Measurements from ENCODE around the gene NCOA7. TPM values are rescaled to one million over a fixed set of nuclear protein-coding genes. Genes with fewer than 3 reads are reported as not detected.
A peak's percentile ranks its signal among the peaks of the same experiment; 100 is the strongest.

NCOA7 gene
- total RNA-seq, 3 donors from 2014 or later (not counting 1 experiment from before 2014, with no cell fraction given): 37.3 to 66.6 (median 56.8) TPM

DNA sequence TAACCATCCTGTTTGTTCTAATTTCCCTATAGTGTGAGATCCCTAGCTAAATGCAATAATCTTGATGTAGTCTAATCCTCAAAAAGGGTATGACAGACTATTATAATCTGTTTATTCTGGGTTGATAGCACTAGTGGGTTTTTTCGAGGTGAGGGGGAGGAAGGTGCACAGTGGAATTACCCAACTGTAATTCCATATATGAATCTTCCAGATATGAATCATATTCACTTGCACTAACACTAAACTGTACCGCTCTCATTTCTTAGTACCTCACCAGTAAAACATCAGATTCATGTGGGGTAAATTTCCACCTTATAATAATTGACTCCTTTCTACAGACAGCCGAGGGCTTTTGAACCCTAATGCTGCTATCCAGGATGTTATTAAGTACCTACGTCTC is 16.5 kb downstream of the NCOA7 start:
- ATAC-seq (no peak), DNase-seq (no peak)
- TF ChIP-seq, protein P1, sequence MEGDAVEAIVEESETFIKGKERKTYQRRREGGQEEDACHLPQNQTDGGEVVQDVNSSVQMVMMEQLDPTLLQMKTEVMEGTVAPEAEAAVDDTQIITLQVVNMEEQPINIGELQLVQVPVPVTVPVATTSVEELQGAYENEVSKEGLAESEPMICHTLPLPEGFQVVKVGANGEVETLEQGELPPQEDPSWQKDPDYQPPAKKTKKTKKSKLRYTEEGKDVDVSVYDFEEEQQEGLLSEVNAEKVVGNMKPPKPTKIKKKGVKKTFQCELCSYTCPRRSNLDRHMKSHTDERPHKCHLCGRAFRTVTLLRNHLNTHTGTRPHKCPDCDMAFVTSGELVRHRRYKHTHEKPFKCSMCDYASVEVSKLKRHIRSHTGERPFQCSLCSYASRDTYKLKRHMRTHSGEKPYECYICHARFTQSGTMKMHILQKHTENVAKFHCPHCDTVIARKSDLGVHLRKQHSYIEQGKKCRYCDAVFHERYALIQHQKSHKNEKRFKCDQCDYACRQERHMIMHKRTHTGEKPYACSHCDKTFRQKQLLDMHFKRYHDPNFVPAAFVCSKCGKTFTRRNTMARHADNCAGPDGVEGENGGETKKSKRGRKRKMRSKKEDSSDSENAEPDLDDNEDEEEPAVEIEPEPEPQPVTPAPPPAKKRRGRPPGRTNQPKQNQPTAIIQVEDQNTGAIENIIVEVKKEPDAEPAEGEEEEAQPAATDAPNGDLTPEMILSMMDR (IDR thresholded peaks at IDR 0.05): no peak
- Mint-ChIP-seq H3K27ac (peak overlapping the region; percentile 3 to 4), H3K4me1 (peaks cover 63 to 79% of the 10 kb centered on the region in 2 donors), H3K4me3 (no peak overlapping the region), H3K9me3 (no peaks in the 10 kb centered on the region), H3K36me3 (no peaks in the 10 kb centered on the region), H3K27me3 (ENCODE audit: low read depth in 2 of 2) (no peaks in the 10 kb centered on the region)
- 91% methylated on average over 1 of the region's 4 CpGs for WGBS (ENCODE audit: insufficient coverage)
- intact Hi-C loops (cut with micrococcal nuclease): no loop called here
- Histone ChIP-seq H3K4me1 (ENCODE audit: control insufficient read depth, insufficient read depth, low read length) (peaks cover 12% of the 10 kb centered on the region), H3K36me3 (ENCODE audit: control insufficient read depth, insufficient read depth, low read length) (peaks cover 3% of the 10 kb centered on the region), H3K4me3 (ENCODE audit: low read length) (no peak overlapping the region), H3K9me3 (ENCODE audit: control insufficient read depth, insufficient read depth, low read length) (no peaks in the 10 kb centered on the region), H3K27me3 (ENCODE audit: control insufficient read depth, insufficient read depth, low read length) (no peaks in the 10 kb centered on the region), H3K27ac (ENCODE audit: low read length) (no peak overlapping the region)

DNA sequence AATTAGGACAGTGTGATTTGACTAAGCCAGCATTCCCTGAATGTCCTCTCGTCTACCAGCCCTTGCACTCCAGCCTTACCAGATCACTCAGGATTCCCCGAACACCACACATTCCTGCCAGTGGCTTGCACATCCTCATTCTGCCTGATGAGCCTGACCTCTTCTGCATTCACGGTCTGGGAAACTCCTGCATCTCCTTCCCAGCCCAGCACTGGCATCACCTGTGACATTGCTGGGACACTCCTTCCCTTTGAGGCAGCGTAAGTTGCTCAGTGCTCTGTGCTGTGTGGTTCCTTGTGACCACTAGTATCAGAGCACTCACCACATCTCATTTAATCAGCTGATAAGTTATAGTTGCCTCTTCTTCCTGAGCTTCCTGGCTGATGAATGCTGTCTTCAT is 17.3 kb downstream of the NCOA7 start:
- Mint-ChIP-seq H3K27me3 (ENCODE audit: low read depth in 2 of 2) (no peaks in the 10 kb centered on the region), H3K9me3 (no peaks in the 10 kb centered on the region), H3K4me1 (peaks cover 63 to 79% of the 10 kb centered on the region in 2 donors), H3K36me3 (no peaks in the 10 kb centered on the region), H3K4me3 (no peak overlapping the region), H3K27ac (peak overlapping the region; percentile 3 to 77)
- Histone ChIP-seq H3K27me3 (ENCODE audit: control insufficient read depth, insufficient read depth, low read length) (no peaks in the 10 kb centered on the region), H3K9me3 (ENCODE audit: control insufficient read depth, insufficient read depth, low read length) (no peaks in the 10 kb centered on the region), H3K4me1 (ENCODE audit: control insufficient read depth, insufficient read depth, low read length) (peaks cover 12% of the 10 kb centered on the region), H3K4me3 (ENCODE audit: low read length) (no peak overlapping the region), H3K36me3 (ENCODE audit: control insufficient read depth, insufficient read depth, low read length) (peaks cover 3% of the 10 kb centered on the region), H3K27ac (ENCODE audit: low read length) (no peak overlapping the region)
- ATAC-seq (peak in 1 of 3 donors; percentile 50), DNase-seq (no peak)
- TF ChIP-seq, protein P1 (IDR thresholded peaks at IDR 0.05): no peak
- intact Hi-C loops (cut with micrococcal nuclease): no loop called here
- WGBS (ENCODE audit: insufficient coverage): 72% methylated on average over 4 of the region's 4 CpGs

DNA sequence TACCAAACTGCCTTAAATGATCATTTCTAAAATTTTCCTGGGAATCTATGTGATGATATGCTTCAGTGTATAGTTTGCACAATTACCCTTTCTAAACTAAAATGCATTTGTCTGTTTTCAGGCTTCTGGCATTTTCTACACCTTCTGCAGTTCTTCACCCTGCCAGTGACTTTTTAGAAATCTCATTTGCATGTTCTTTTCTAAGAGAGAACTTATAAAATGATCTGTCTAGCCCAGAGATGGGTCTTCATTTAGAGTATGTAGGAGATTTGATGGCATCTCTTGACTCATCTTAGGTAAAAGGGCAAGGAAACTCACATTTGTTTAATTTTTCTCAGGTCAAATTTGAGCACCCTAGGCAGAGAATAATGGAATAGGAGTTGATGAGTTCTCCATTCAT is 17.8 kb downstream of the NCOA7 start:
- Histone ChIP-seq H3K27me3 (ENCODE audit: control insufficient read depth, insufficient read depth, low read length) (no peaks in the 10 kb centered on the region), H3K9me3 (ENCODE audit: control insufficient read depth, insufficient read depth, low read length) (no peaks in the 10 kb centered on the region), H3K4me3 (ENCODE audit: low read length) (no peak overlapping the region), H3K36me3 (ENCODE audit: control insufficient read depth, insufficient read depth, low read length) (peaks cover 3% of the 10 kb centered on the region), H3K27ac (ENCODE audit: low read length) (no peak overlapping the region), H3K4me1 (ENCODE audit: control insufficient read depth, insufficient read depth, low read length) (peaks cover 12% of the 10 kb centered on the region)
- Mint-ChIP-seq H3K27ac (peak overlapping the region; percentile 3 to 77), H3K36me3 (no peaks in the 10 kb centered on the region), H3K4me1 (peaks cover 60 to 77% of the 10 kb centered on the region in 2 donors), H3K4me3 (no peak overlapping the region), H3K9me3 (no peaks in the 10 kb centered on the region), H3K27me3 (ENCODE audit: low read depth in 2 of 2) (no peaks in the 10 kb centered on the region)
- ATAC-seq: no peak
- TF ChIP-seq, protein P1 (IDR thresholded peaks at IDR 0.05): no peak
- no peak for DNase-seq
- intact Hi-C loops (cut with micrococcal nuclease): no loop called here

DNA sequence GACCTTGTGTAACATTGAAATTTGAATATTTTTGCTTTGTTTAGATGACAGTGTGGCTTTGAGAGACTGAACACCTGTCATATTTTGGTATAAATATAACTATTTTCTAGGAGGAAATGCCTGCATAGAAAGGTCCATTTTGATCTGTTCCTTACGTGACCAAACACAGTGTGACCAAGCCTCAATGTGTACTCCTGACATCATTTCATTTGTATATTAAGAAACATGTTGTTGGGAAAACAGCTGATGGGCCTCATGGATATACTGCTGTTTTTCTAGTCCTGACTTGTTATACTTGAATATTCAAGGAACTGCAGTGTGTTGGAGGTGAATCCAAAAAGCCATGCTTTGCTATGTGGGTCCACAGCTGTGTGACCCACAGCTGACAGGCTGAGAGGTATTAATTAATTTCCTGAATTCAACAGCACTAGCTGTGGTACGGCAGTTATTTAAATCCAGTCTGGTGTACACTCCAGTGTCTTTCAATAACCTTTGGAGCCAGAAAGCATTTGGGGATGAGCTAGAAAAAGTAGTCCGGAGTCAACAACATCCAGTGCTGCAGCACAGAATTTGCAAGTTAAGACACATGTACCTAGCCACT is 18.9 kb downstream of the NCOA7 start:
- intact Hi-C loops (cut with micrococcal nuclease): no loop called here
- Histone ChIP-seq H3K27ac (ENCODE audit: low read length) (no peak overlapping the region), H3K9me3 (ENCODE audit: control insufficient read depth, insufficient read depth, low read length) (no peaks in the 10 kb centered on the region), H3K36me3 (ENCODE audit: control insufficient read depth, insufficient read depth, low read length) (peaks cover 3% of the 10 kb centered on the region), H3K27me3 (ENCODE audit: control insufficient read depth, insufficient read depth, low read length) (no peaks in the 10 kb centered on the region), H3K4me1 (ENCODE audit: control insufficient read depth, insufficient read depth, low read length) (peaks cover 20% of the 10 kb centered on the region), H3K4me3 (ENCODE audit: low read length) (no peak overlapping the region)
- Mint-ChIP-seq H3K4me3 (no peak overlapping the region), H3K27ac (no peak overlapping the region), H3K4me1 (peaks cover 57 to 76% of the 10 kb centered on the region in 2 donors), H3K27me3 (ENCODE audit: low read depth in 2 of 2) (no peaks in the 10 kb centered on the region), H3K9me3 (no peaks in the 10 kb centered on the region), H3K36me3 (no peaks in the 10 kb centered on the region)
- TF ChIP-seq, protein P1 (IDR thresholded peaks at IDR 0.05): no peak
- 87% methylated on average over 3 of the region's 3 CpGs for WGBS (ENCODE audit: insufficient coverage)
- DNase-seq (no peak), ATAC-seq (no peak)
